Measurements from ENCODE around the gene CCN2.
A peak's percentile ranks its signal among the peaks of the same experiment; 100 is the strongest.

Gene CCN2

DNA sequence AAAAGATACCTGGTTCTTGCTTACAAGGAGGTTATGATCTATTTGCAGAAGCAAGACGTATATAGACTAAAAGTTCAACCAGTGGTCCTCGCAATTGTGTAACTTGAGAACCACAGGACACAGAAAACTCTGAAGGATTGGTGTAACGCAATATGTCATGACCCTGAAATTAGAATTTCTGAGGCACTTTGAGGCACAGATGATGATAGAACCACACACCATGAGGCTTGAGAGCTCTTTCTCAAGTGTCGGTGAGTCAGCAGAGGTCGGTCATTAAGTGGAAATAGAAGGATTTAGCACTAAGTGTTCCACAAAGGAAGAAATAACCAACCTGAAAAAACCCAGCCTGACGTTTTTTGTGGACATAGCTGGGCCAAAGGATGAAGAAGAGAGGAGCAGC lies 15.3 kb upstream of the CCN2 start:
- DNase-seq = no peak

DNA sequence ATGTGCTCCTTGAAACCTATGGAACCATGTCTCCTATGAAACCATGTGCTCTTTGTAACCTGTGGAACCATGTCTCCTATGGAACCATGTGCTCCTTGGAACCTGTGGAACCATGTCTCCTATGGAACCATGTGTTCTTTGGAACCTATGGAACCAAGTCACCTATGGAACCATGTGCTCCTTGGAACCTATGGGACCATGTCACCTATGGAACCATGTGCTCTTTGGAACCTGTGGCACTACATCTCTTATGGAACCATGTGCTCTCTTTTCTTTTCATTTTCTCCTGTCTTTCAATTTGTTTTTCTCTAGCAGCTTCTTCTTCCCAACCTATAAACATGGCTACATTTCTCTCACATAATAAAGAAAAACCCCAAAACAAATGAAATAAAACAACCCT lies 11.9 kb upstream of the CCN2 start:
- no peak for DNase-seq

DNA sequence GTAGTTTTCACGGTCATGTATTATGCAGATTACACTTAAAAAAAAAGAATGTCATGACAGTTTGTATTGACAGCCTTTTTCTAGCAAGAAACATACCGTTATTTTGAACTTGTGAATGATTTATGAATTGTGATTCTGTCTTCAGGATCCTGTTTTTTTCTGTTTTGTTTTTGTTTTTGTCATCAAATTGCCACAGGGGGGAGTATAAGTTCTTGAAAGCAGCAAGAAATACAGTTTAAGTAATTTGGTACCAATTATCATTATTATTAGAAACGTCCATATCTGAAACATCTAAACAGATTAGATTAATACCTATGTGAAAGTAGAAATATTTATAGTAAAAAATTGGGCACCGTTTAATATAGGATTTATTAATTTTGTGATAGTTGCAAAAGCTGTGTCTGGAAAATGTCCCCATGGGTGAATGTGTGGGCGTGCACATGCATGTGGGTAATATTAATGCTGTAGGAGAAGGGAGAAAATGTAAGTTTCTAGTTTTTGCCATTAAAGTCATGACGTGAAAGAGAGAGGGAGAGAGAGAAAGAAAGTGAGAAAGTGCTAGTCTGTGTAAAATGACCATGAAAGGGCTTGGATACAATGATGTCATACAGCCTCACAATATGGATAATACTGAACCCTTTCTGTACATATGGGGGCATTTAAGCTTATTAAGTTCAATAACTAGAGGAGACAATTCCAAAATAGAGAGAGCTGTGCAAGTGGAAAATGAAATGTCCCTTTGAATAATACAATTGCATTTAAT lies 9.4 kb upstream of the CCN2 start:
- DNase-seq = no peak

DNA sequence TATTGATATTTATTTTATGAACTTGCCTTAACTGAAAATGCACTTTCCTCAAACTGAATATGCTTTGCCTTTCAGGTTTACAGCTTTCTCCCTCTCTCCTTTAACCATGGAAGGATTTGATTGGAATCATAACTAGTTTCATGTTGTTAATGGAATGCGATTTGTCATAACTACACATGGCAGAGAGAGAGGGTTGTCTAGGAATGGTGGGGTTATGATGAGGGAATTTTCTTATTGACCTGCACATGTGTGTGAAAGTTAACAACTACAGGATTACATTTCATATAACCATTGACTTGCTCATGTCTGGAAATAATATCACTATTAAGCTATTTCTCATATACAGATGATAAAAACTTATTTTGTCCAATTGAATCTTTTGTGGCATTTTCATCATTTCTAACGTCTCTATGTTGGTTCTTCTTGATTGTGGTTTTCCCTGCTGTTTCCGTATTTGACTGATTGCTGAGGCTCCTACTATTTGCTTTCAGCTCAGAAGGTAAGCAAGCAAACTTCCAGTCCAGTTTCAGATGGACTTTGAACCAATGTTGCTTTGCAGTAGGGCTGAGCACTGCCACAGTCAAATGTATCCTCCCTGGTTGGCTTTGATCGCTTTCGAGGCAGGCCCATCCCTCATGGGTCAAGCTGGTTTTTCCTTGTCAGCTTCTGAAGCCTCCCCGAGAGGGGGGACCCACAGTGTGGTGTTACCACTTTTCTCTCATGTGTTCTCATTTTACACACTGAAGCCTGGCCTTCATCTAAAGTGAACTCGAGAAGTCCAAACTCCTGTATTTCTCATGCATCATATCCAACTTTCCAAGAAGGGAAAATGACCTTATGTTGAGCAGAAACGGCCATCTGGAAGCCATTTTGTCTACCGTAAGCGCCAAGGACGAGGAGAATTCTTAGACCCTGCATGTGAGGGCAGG lies 7.6 kb upstream of the CCN2 start:
- no peak for DNase-seq

DNA sequence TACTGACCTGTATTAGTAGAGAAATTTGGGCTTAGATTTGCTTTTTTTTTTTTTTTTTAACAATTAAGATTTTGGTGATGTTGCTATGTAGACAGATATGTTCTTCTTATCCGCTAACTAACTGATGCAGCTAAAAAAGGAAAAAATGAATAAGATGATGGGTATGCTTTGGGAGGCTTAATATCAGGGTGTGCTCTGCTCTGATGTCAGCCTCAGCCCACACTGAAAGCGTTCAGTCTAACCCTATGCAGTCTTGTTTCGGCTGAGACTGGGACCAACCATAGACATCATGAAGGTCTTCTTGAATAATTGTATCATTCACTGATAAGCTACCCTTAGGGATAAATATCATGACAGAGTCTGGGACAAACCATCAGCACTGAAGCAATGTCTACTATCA lies 6.9 kb upstream of the CCN2 start:
- no peak for DNase-seq

DNA sequence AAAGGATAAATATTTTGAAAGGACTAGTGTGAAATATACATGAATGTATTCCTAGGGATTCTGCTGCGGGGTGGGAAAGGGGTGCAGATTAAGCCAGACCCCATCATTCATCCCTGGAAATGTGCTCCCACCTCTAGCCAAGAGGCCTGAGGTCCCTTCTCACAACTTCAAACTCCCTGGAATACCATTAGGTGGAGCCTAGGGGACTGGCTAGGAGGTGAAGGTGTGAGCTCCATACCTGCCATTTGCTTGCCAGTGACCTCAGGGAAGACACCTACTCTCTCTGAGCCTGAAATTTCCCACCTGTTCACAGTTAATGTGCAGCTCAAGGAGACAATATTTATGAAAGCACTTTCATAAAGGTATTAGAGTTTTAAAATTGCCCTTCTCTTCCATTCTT lies 4.7 kb upstream of the CCN2 start:
- DNase-seq = no peak

DNA sequence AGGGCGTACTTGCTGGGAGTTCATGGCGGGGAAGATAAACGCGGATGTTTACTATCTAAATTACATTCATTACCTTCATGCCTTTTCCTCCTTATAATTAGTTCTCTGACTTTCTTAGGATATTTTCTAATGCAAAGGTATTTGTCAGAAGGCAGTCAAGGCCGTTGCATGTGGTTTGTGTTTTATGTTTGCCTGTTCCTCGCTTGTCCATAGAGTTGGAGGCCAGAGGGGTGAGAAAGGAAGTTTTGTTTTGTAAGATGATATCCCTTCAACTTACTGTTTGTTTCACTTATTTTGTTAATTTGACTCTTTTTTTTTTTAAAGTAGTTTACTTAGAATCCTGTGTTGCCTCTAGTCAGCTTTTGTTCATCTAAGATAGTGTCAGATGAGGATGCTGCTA lies 4.0 kb upstream of the CCN2 start:
- DNase-seq = no peak

DNA sequence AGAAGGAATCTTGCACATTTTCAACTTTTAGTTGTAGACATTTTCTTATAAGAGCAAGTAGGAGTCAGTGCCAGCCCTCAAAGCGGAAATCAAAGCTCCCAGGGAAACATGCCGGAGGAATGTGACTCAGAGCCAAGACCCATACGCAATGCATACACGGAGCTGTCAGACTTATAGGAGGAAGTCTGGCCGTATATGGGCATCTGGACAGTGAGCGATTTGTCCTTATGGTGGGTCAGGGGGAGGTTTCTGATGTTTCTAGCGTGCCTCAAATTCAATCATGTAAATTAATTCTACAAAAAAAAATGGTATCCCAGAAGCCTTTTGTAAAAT lies 3.6 kb upstream of the CCN2 start:
- DNase-seq = no peak

DNA sequence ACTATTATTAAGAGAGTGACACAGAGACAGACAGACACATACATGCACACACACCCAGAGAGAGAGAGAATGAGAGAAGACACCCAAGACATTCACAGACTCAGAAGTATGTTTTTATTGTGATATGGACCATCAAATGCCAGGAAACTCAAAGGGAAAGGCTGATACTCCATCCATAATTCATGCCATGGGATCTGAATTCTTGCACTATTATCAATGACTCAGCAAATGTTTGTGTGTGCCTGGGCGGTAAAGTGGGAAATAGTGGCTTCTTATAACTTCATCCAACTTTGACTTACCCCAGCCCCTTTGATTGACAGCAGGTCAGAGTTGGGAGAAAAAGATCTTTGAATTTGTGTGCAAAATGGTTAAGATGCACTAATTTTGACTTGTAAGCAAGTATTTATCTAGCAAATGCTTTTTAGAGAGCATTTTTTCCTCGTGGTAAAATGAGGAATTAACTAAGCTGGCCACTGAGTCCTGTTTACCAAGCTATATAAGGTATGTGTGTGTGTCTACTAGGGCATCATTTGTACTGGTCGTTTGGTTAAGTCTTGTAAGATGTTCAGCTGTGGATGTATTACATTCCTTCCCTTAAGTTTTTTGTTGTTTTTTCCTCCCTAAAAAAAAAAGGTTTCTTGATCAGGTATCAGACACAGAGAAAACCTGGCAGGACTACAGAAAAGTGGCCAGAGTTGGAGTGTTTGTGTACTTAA lies 3.0 kb upstream of the CCN2 start:
- no peak for DNase-seq

DNA sequence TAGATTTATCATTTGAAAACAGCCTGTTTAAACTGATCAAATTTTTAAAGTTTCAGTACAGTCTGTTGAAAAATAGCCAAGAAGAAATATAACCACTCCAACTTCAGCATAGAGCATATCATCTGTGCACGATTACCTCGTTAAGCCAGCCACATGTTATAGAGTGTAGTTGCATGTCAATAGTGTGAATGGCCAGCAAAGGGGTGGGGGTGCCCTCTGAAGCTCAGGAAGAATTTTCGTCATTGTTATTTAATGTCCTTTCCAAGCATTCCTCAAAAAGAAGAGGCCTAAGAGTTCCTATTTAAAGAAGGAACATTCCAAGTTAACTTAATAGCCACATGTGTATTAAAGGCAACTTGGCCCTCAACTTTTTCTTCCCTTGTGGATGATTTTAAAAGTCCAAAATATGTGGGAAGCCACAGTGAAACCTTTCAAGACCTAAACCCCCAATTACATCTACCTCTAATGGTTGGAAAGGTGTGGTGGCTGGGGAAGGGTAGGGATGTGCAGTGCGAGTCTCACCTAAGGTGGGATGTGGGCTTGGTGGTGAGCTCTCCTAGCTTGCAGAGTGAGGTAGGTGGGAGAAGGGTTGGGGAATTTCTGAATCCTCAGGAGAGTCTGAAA lies 1.8 kb upstream of the CCN2 start:
- DNase-seq = no peak

DNA sequence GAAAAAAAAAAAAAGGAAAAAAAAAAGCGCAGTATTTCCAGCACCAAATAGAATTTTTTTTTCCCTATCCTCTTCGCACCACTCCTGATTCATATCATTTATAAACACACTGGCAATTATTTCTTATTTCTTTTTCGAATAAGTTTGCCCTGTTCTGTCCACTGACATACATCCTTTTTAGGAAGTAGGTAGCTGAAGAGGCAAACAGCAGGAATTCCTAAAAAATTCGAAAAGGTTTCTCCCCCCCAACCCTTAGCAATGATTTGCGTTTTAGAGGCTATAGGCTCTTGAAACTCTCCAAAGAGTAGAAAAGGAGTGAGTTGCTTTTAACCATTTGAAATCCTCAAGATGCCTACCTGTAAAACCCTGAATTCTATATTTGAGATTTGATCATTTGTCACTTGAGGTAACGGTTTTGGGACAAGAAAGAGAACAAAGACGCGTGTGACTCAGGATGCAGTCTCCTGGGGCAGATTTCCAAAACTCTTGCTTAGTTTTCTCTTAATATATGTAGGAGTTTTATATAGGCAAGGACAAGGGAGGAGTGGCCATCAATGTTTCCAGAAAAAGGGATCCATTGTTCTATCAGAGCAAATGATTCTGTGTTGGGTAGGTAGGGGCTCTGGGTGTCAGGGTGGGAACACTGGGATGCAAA lies 531 bp upstream of the CCN2 start:
- DNase-seq = no peak

DNA sequence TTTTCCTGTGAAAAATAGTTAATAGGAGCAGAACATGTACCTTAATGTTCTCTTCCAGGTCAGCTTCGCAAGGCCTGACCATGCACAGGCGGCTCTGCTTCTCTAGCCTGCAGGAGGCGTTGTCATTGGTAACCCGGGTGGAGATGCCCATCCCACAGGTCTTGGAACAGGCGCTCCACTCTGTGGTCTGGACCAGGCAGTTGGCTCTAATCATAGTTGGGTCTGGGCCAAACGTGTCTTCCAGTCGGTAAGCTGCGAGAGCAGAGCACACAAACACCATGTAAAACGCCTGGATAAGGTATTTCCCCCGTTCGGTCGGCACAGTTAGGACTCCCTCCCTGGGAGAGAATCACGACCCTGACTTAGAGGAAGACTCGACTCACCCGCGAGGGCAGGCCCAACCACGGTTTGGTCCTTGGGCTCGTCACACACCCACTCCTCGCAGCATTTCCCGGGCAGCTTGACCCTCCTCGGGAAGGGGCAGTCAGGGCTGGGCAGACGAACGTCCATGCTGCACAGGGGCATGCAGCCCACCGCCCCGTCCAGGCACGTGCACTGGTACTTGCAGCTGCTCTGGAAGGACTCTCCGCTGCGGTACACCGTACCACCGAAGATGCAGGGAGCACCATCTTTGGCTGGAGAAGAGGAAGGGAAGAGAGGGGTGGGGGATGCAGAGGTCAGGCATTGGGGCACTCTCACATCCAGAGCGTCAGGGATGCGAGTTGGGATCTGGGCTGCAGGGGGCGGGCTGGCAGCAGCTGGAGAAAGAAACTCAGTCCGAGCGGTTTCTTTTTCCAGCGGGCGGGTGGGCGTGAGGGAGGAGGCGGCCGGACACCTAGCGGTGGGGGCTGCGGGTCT lies 1.0 kb downstream of the CCN2 start:
- peak; percentile 74 for DNase-seq

DNA sequence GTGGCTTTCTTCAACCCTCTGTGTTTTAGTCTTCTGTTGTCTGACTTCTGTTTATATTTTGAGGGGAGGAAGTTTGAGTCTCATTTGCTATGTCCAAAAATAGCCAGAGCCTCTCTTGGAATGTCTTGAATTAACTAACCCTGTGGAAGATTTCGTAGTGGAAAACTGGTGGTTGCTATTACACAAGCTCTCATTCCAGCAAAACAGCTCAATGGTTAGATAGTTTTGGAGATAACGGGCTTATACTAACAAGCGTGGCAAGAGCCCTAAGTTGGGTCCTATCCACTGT lies 1.6 kb downstream of the CCN2 start:
- DNase-seq = no peak

DNA sequence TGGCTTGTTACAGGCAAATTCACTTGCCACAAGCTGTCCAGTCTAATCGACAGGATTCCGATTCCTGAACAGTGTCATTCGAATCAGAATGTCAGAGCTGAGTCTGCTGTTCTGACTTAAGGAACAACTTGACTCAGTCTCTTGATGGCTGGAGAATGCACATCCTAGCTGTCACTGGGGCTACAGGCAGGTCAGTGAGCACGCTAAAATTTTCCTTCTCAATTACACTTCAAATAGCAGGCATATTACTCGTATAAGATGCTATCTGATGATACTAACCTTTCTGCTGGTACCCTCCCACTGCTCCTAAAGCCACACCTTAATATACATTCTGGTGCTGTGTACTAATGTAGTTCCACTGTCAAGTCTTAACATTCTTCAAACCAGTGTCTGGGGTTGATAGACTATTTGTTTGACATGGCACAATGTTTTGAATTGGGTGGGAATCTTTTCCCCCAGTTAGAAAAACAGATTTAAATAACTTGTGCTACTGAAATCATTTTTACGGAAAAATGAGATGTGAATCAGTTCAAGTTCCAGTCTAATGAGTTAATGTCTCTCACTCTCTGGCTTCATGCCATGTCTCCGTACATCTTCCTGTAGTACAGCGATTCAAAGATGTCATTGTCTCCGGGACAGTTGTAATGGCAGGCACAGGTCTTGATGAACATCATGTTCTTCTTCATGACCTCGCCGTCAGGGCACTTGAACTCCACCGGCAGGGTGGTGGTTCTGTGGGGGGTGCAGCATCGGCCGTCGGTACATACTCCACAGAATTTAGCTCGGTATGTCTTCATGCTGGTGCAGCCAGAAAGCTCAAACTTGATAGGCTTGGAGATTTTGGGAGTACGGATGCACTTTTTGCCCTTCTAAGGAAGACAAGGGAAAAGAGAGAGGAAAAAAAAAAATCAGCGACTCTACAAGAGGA lies 2.2 kb downstream of the CCN2 start:
- DNase-seq = no peak

DNA sequence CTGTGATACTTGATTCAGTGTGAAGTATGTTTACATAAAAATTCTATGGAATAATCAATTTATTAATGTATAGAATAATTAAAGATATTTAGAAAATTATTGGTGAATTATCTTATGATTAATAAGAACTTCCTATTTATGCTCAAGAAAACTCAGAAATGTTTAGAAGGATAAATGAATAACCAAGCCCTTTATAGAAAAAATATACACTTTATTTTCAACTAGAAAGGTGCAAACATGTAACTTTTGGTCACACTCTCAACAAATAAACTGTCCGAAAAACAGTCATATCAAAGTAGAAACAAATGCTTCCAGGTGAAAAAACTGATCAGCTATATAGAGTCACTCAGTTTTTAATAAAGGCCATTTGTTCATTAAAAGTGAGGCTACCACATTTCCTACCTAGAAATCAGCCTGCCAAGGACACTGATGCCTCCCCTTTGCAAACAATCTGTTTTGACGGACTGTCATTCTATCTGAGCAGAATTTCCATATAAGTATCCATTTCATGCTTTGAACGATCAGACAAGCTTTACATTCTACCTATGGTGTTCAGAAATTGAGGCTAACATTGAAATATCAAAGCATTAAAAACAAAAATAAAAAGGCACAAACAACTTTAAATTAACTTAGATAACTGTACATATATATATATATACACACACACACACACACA lies 3.0 kb downstream of the CCN2 start:
- no peak for DNase-seq

DNA sequence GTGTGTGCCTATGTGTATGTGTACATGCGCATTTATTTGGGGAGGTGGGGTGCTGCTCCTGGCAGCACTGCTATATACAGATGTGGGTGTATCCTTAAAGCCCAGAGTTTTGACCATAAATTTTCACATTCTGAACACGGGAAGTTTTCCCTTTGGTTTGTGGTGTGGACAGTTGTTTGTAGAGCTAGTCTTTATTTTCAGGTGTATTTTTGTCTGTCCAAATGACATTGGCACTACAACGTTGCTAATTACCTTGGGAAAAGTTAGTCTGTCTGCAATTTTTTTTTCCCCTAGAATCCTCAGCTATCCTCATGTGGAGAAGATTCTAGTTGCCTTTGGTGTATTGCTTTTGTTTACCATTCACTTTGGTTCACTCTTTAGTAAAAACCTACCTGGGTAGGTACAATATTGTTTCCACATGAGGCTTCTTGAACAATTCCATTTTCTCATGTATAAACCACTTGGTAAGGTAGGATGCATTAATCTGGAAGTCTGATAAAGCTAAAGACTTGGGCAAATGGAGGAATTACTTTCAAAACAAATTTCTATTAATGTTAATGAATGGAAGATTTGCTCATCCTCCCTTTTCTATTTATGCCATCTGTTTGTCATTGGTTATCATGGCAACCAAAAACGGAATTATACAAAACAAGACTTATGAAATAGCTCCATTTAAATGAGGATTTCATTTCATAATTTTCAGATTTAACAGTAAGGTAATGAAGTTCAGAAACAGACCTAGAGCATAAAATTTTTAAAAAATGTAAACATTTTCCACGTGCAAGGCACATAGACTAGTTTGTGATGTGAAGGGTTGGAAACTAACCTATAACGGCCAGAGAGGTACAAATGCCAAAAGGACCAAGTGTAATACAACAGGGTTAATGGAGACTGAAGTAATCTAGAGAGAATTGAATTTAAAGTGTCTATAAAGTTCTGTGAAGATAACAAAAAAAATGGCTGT lies 3.9 kb downstream of the CCN2 start:
- DNase-seq = no peak

DNA sequence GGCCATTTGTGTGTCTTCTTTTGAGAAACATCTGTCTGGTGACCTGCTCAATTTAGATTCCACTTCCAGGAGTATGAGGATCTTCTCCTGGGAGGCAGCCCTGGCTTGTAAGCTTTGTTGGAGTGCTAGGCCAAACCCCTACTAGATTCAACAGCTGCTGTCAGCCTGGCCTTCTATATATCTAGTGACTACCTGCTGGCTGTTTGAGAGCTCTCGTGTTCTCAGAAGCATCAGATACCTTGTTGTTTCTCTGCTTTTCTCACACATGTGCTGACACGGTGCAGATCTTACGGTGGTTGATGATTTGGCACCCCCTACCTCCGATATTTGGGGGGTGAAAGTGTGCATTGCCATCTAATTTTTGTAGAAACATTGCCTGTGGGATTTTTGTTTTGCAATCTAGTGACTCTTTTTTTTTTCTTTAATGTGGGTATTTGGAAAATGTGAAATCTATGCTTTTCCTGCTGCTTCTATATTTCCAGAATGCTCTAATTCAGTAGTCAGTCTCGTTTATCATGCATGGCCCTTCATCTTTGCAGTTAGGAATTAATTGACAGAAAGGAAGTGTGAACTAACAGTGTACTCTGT lies 4.7 kb downstream of the CCN2 start:
- DNase-seq = no peak

DNA sequence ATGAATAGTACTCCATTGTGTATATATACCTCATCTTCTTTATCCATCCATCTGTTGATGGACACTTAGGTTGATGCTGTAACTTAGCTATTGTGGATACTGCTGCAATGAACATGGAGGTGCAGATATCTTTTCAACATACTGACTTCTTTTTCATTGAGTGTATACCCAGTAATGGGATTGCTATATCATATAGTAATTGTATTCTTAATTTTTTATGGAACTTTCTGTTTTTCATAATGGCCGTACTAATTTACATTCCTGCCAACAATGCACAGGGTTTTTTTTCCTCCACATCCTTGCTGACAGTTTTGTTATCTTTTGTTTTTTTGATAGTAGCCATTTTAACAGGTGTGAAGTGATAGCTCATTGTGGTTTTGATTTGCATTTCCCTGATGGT lies 5.2 kb downstream of the CCN2 start:
- DNase-seq = no peak

All from NCI-H1105 (cell line).